ENCODE results near the gene LIMS1.
A peak's percentile ranks its signal among the peaks of the same experiment; 100 is the strongest.
"Not testable (repeated sequence)": the region's sequence is repeated elsewhere in the genome, so short reads cannot be mapped to it uniquely, and the experiment has no call there.

Gene LIMS1

GRCh38 chr2:108533832-108534583 is at the start of gene LIMS1:
Gene LIMS1 (plus strand): TSS chr2:108534470. CDS start chr2:108534563, 93 bp downstream.
- CTCF ChIA-PET, result interaction anchor here (0.5 to 0.7 kb wide), 4 partner anchors 16 to 228 kb away, joined by 3 read pairs; no protein-coding TSS in a partner anchor
- POLR2A ChIA-PET, result interaction anchor here (0.6 to 2.0 kb wide), 12 partner anchors 8 to 1985 kb away, joined by 3 to 8 read pairs (median 4); partner anchors contain the start of genes GCC2 and SULT1C4
- peak; percentile 91 for DNase-seq (ENCODE audit: extremely low spot score)
- TF ChIP-seq BHLHE40 (IDR thresholded peaks at IDR 0.05; ENCODE audit: borderline replicate concordance) (no peak), L3MBTL2 (conservative IDR thresholded peaks at IDR 0.05) (peak; percentile 86), SP1 (IDR thresholded peaks at IDR 0.05) (0 out of 2 replicates have a peak, but pooled peaks have one; percentile 30)

- TF ChIP-seq SP1 (IDR thresholded peaks at IDR 0.05) (no peak), FOXM1 (IDR thresholded peaks at IDR 0.05; ENCODE audit: borderline replicate concordance) (no peak), HDGF (IDR thresholded peaks at IDR 0.05; ENCODE audit: borderline replicate concordance) (no peak), NFRKB (IDR thresholded peaks at IDR 0.05) (no peak)
- DNase-seq (ENCODE audit: extremely low spot score), result no peak
- CTCF ChIA-PET, result no interaction called here
- POLR2A ChIA-PET, result no interaction called here
Observed at GRCh38 chr2:108485253-108485652, 49.0 kb upstream of the LIMS1 start.

- CTCF ChIA-PET, result no interaction called here
- POLR2A ChIA-PET, result no interaction called here
- TF ChIP-seq BHLHE40 (IDR thresholded peaks at IDR 0.05; ENCODE audit: borderline replicate concordance) (no peak), PKNOX1 (IDR thresholded peaks at IDR 0.05) (no peak), TARDBP (IDR thresholded peaks at IDR 0.05) (no peak), ZNF384 (IDR thresholded peaks at IDR 0.05) (no peak), L3MBTL2 (conservative IDR thresholded peaks at IDR 0.05) (no peak), FOXK2 (IDR thresholded peaks at IDR 0.05) (no peak), ELF4 (IDR thresholded peaks at IDR 0.05) (no peak), FOXA1 (IDR thresholded peaks at IDR 0.05) (no peak), FOXM1 (IDR thresholded peaks at IDR 0.05; ENCODE audit: borderline replicate concordance) (no peak), SUZ12 (IDR thresholded peaks at IDR 0.05) (no peak), LEF1 (IDR thresholded peaks at IDR 0.05; ENCODE audit: borderline replicate concordance) (no peak)
- no peak for DNase-seq (ENCODE audit: extremely low spot score)
Observed at GRCh38 chr2:108490506-108491122, 43.7 kb upstream of the LIMS1 start.

GRCh38 chr2:108491848-108492247 is 42.4 kb upstream of the LIMS1 start:
- TF ChIP-seq FOXA1 (IDR thresholded peaks at IDR 0.05) (no peak), SUZ12 (IDR thresholded peaks at IDR 0.05) (no peak), CTBP1 (IDR thresholded peaks at IDR 0.05; ENCODE audit: borderline replicate concordance) (no peak), BHLHE40 (IDR thresholded peaks at IDR 0.05; ENCODE audit: borderline replicate concordance) (no peak), LEF1 (IDR thresholded peaks at IDR 0.05; ENCODE audit: borderline replicate concordance) (no peak), NFRKB (IDR thresholded peaks at IDR 0.05) (no peak), ELF4 (IDR thresholded peaks at IDR 0.05) (no peak), HDGF (IDR thresholded peaks at IDR 0.05; ENCODE audit: borderline replicate concordance) (no peak), ARNT (IDR thresholded peaks at IDR 0.05) (no peak), FOXK2 (IDR thresholded peaks at IDR 0.05) (no peak), FOXM1 (IDR thresholded peaks at IDR 0.05; ENCODE audit: borderline replicate concordance) (no peak), SP1 (IDR thresholded peaks at IDR 0.05) (no peak)
- DNase-seq (ENCODE audit: extremely low spot score), result no peak
- ChIA-PET POLR2A (no interaction called here), CTCF (no interaction called here)

GRCh38 chr2:108492364-108492763 is 41.9 kb upstream of the LIMS1 start:
- no peak for TF ChIP-seq BHLHE40 (IDR thresholded peaks at IDR 0.05; ENCODE audit: borderline replicate concordance)
- no peak for TF ChIP-seq LEF1 (IDR thresholded peaks at IDR 0.05; ENCODE audit: borderline replicate concordance)
- TF ChIP-seq NFRKB (IDR thresholded peaks at IDR 0.05), result no peak
- TF ChIP-seq ELF4 (IDR thresholded peaks at IDR 0.05), result no peak
- no peak for TF ChIP-seq FOXM1 (IDR thresholded peaks at IDR 0.05; ENCODE audit: borderline replicate concordance)
- TF ChIP-seq HDGF (IDR thresholded peaks at IDR 0.05; ENCODE audit: borderline replicate concordance), result no peak
- TF ChIP-seq PKNOX1 (IDR thresholded peaks at IDR 0.05), result no peak
- DNase-seq (ENCODE audit: extremely low spot score), result no peak
- CTCF ChIA-PET, result no interaction called here
- POLR2A ChIA-PET, result no interaction called here

GRCh38 chr2:108496167-108496566 is 38.1 kb upstream of the LIMS1 start:
- DNase-seq (ENCODE audit: extremely low spot score); CTCF ChIA-PET; POLR2A ChIA-PET: not testable (repeated sequence)

GRCh38 chr2:108507620-108508019 is 26.6 kb upstream of the LIMS1 start:
- CTCF ChIA-PET, POLR2A ChIA-PET: not testable (repeated sequence)

GRCh38 chr2:108512431-108512830 is 21.8 kb upstream of the LIMS1 start:
- CTCF ChIA-PET; DNase-seq (ENCODE audit: extremely low spot score); POLR2A ChIA-PET: not testable (repeated sequence)

More at GRCh38 chr2:108507620-108508019, 26.6 kb upstream of the LIMS1 start:
- DNase-seq (ENCODE audit: extremely low spot score), result not testable (repeated sequence)

GRCh38 chr2:108514478-108514877 is 19.8 kb upstream of the LIMS1 start:
- POLR2A ChIA-PET; DNase-seq (ENCODE audit: extremely low spot score); CTCF ChIA-PET: not testable (repeated sequence)

- DNase-seq (ENCODE audit: extremely low spot score); CTCF ChIA-PET; POLR2A ChIA-PET: not testable (repeated sequence)
Observed at GRCh38 chr2:108524688-108525087, 9.6 kb upstream of the LIMS1 start.

- POLR2A ChIA-PET, result not testable (repeated sequence)
Observed at GRCh38 chr2:108525258-108525657, 9.0 kb upstream of the LIMS1 start.

More at GRCh38 chr2:108525258-108525657, 9.0 kb upstream of the LIMS1 start:
- CTCF ChIA-PET; DNase-seq (ENCODE audit: extremely low spot score): not testable (repeated sequence)
